IMR-90 (cell line): Measurements from ENCODE around the gene NHLH2. TPM values are rescaled to one million over a fixed set of nuclear protein-coding genes. Genes with fewer than 3 reads are reported as not detected.

Experiments
- ATAC-seq: fragments of 200-7000 bp; cut with Tn5 transposase; 2 replicates; pipeline ENCODE4 v1.9.1; 2020; ENCODE audit warnings: low read depth, mild to moderate bottlenecking, moderate library complexity
- BruUV-seq: library from RNA; stranded (reverse); fragments of 400-500 nt; replicated peaks from 2 replicates; lab custom pipeline; 2021; lab: Mats Ljungman, UMichigan
- CTCF ChIA-PET: fragments of 300-600 bp; formaldehyde crosslinking; extraction: SDS; loops from one replicate; lab custom pipeline; 2021; ENCODE audit warnings: antibody characterized with exemption; lab: Yijun Ruan, JAX
- POLR2A ChIA-PET: fragments of 300-600 bp; sonication (Branson Sonifier 250); formaldehyde crosslinking; loops from one replicate; lab custom pipeline; 2022; ENCODE audit warnings: antibody characterized with exemption; ENCODE audit not compliant: unreplicated experiment; lab: Charles Lee
- DNase-seq: peaks from one replicate; pipeline ENCODE4 v3.0.0; 2013
- H2AFZ ChIP-seq: replicated peaks from 2 replicates; pipeline ENCODE3; 2013; ENCODE audit warnings: low read length, mild to moderate bottlenecking; ENCODE audit not compliant: poor library complexity
- H2AK5ac ChIP-seq: 2 replicates; pipeline ENCODE4 v1.6.1; 2013; ENCODE audit warnings: low read depth, low read length, inconsistent platforms
- H2AK9ac ChIP-seq: replicated peaks from 2 replicates; pipeline ENCODE3; 2013; ENCODE audit warnings: mild to moderate bottlenecking, low read depth, low read length, moderate library complexity; ENCODE audit not compliant: poor library complexity
- H2BK120ac ChIP-seq: 2 replicates; pipeline ENCODE4 v1.6.1; 2013; ENCODE audit warnings: low read depth, low read length, inconsistent platforms
- H2BK15ac ChIP-seq: 3 replicates; pipeline ENCODE4 v1.6.1; 2013; ENCODE audit warnings: low read depth, low read length, inconsistent platforms
- H2BK20ac ChIP-seq: 2 replicates; pipeline ENCODE4 v1.6.1; 2013; ENCODE audit warnings: low read depth, mild to moderate bottlenecking, inconsistent platforms, low read length, moderate library complexity
- H2BK5ac ChIP-seq: 2 replicates; pipeline ENCODE4 v1.6.1; 2013; ENCODE audit warnings: mild to moderate bottlenecking, low read depth, low read length, inconsistent platforms; ENCODE audit not compliant: poor library complexity, severe bottlenecking
- H3K14ac ChIP-seq: replicated peaks from 2 replicates; pipeline ENCODE4 v1.6.1; 2013; ENCODE audit warnings: low read depth, low read length, inconsistent platforms
- H3K18ac ChIP-seq: 2 replicates; pipeline ENCODE4 v1.6.1; 2013; ENCODE audit warnings: low read depth, low read length, control low read depth
- H3K23ac ChIP-seq: 2 replicates; pipeline ENCODE4 v1.6.1; 2013; ENCODE audit warnings: low read depth, low read length, inconsistent platforms
- H3K27ac ChIP-seq: 2 replicates; pipeline ENCODE4 v1.5.1; 2013; ENCODE audit warnings: mild to moderate bottlenecking, control low read depth, low read length; ENCODE audit not compliant: insufficient read depth
- H3K27me3 ChIP-seq: 2 replicates; pipeline ENCODE4 v1.6.1; 2013; ENCODE audit warnings: low read length; ENCODE audit not compliant: control insufficient read depth, insufficient read depth
- H3K36me3 ChIP-seq: 2 replicates; pipeline ENCODE4 v1.6.1; 2013; ENCODE audit warnings: low read length, mixed read lengths; ENCODE audit not compliant: control insufficient read depth, insufficient read depth
- H3K4ac ChIP-seq: 2 replicates; pipeline ENCODE4 v1.6.1; 2013; ENCODE audit warnings: low read depth, low read length, inconsistent platforms
- H3K4me1 ChIP-seq: 2 replicates; pipeline ENCODE4 v1.6.1; 2013; ENCODE audit warnings: low read length, mixed read lengths; ENCODE audit not compliant: control insufficient read depth, insufficient read depth
- H3K4me2 ChIP-seq: 2 replicates; pipeline ENCODE4 v1.6.1; 2013; ENCODE audit warnings: low read depth, mild to moderate bottlenecking, control low read depth, low read length, moderate library complexity
- H3K4me3 ChIP-seq: 2 replicates; pipeline ENCODE4 v1.5.1; 2013; ENCODE audit warnings: low read depth, mild to moderate bottlenecking, control low read depth, low read length, moderate library complexity; ENCODE audit not compliant: insufficient read depth
- H3K56ac ChIP-seq: 2 replicates; pipeline ENCODE4 v1.6.1; 2013; ENCODE audit warnings: low read length, inconsistent platforms; ENCODE audit not compliant: insufficient read depth; ENCODE audit errors: extremely low read depth
- H3K79me1 ChIP-seq, 2 experiments: 2 replicates each; pipeline ENCODE4 v1.6.1; 2013; ENCODE audit warnings: low read length in 2 of 2, inconsistent platforms in 1 of 2, low read depth in 1 of 2
- H3K9ac ChIP-seq: 2 replicates; pipeline ENCODE4 v1.6.1; 2013; ENCODE audit warnings: low read depth, low read length, control low read depth
- H3K9me1 ChIP-seq: 2 replicates; pipeline ENCODE4 v1.6.1; 2013; ENCODE audit warnings: low read length, inconsistent platforms; ENCODE audit not compliant: insufficient read depth
- H3K9me3 ChIP-seq: 2 replicates; pipeline ENCODE4 v1.6.1; 2013; ENCODE audit warnings: low read length; ENCODE audit not compliant: control insufficient read depth, insufficient read depth
- H4K20me1 ChIP-seq: 2 replicates; pipeline ENCODE4 v1.6.1; 2013; ENCODE audit warnings: low read length, inconsistent platforms; ENCODE audit not compliant: insufficient read depth
- H4K5ac ChIP-seq: 2 replicates; pipeline ENCODE4 v1.6.1; 2013; ENCODE audit warnings: mild to moderate bottlenecking, low read depth, low read length, control low read depth
- H4K8ac ChIP-seq, 2 experiments: 2 replicates each; pipeline ENCODE4 v1.6.1; 2013; ENCODE audit warnings: low read depth in 2 of 2, low read length in 2 of 2, control low read depth in 1 of 2, inconsistent platforms in 1 of 2
- H4K91ac ChIP-seq: 2 replicates; pipeline ENCODE4 v1.6.1; 2013; ENCODE audit warnings: low read depth, low read length, inconsistent platforms; ENCODE audit not compliant: insufficient read depth
- FOS ChIP-seq: fragments of 150-350 bp; IDR thresholded peaks from 2 replicates; pipeline ENCODE4 v1.6.1; 2016; ENCODE audit warnings: low read depth, low read length
- MAZ ChIP-seq: IDR thresholded peaks from 2 replicates; pipeline ENCODE4 v1.6.1; 2012; ENCODE audit warnings: low read depth, mild to moderate bottlenecking, low read length, improper control_type of control experiment, moderate library complexity, borderline replicate concordance
- WGBS, 2 experiments: methylation state at CpG; one replicate each; pipeline versions ENCODE4 v1.1.5 to v1.1.7; 2013; ENCODE audit warnings: missing lambda C conversion rate in 2 of 2; ENCODE audit not compliant: insufficient read length in 1 of 2; ENCODE audit errors: extremely low coverage in 2 of 2; 5-methylcytosine and 5-hydroxymethylcytosine counted together
- dilution Hi-C: fragments of 300-500 bp; cut with HindIII; formaldehyde crosslinking; loops from one replicate; pipeline ENCODE4 v1.14.3; 2018; ENCODE audit warnings: low sequenced_read_pairs; ENCODE audit not compliant: unreplicated experiment
- in situ Hi-C: fragments of 300-500 bp; cut with MboI; formaldehyde crosslinking; loops from 3 replicates; pipeline ENCODE4 v1.14.3; 2019; ENCODE audit warnings: low sequenced_read_pairs, inconsistent platforms, mixed read lengths
- intact Hi-C: fragments of 100-400 bp; cut with micrococcal nuclease; formaldehyde crosslinking; loops from 2 replicates; pipeline ENCODE4 v1.10.0; 2022
- polyA plus RNA-seq, 3 experiments: library from polyadenylated mRNA; depleted of rRNA; stranded (reverse); fragments of >200 nt; gene quantifications; 2 replicates each; pipeline ENCODE4 v1.2.3, GENCODE V29; 2012; ENCODE audit warnings: low replicate concordance in 1 of 3
- total RNA-seq: library from RNA; depleted of rRNA; stranded (reverse); fragments of >200 nt; gene quantifications from 2 replicates; pipeline ENCODE4 v1.2.3, GENCODE V29; 2012

NHLH2 gene
- total and polyA plus RNA-seq, 2 of the 4 experiments (the other 2 are of a cell fraction), result not detected

GRCh38 chr1:115829947-115830346, 11.0 kb downstream of the NHLH2 start:
- H3K9ac ChIP-seq, result no peak overlapping the region
- TF ChIP-seq FOS (no peak), MAZ (no peak)

More at GRCh38 chr1:115829947-115830346, 11.0 kb downstream of the NHLH2 start:
- Histone ChIP-seq H3K18ac (no peak overlapping the region), H3K56ac (no peak overlapping the region), H2BK120ac (no peak overlapping the region), H3K9me1 (no peaks in the 10 kb centered on the region), H2BK15ac (no peak overlapping the region), H3K4me2 (no peak overlapping the region), H4K5ac (no peak overlapping the region), H3K79me1 (no peaks in the 10 kb centered on the region), H3K4ac (no peak overlapping the region), H3K4me3 (no peak overlapping the region), H3K36me3 (no peaks in the 10 kb centered on the region), H2AK5ac (no peak overlapping the region), H2AFZ (no peak overlapping the region), H4K91ac (no peak overlapping the region), H2BK5ac (no peak overlapping the region), H3K14ac (no peak overlapping the region), H4K8ac (no peak overlapping the region), H3K23ac (no peak overlapping the region), H3K9me3 (no peaks in the 10 kb centered on the region), H3K27ac (no peak overlapping the region), H4K20me1 (no peaks in the 10 kb centered on the region), H3K27me3 (peaks cover 34% of the 10 kb centered on the region), H3K4me1 (peaks cover 2% of the 10 kb centered on the region; the same call in 1 of the 2 replicates), H2AK9ac (no peak overlapping the region), H2BK20ac (no peak overlapping the region; the same call in 1 of the 2 replicates)
- in situ Hi-C loops, result no loop called here
- intact Hi-C loops, result no loop called here
- BruUV-seq, result no TSS peak
- dilution Hi-C loops, result no loop called here
- no peak for ATAC-seq
- WGBS, 2 experiments, result 82% methylated on average over 2 of the region's 3 CpGs; no CpG with 5 or more reads in 1 of the 2 experiments
- POLR2A ChIA-PET, result no interaction called here
- no peak for DNase-seq
- CTCF ChIA-PET, result no interaction called here
